ENCODE measurements around the gene SMAD3. TPM values are rescaled to one million over a fixed set of nuclear protein-coding genes. Genes with fewer than 3 reads are reported as not detected.

The SMAD3 gene
- polyA plus RNA-seq, 5 donors, result 40.4 to 54.0 (median 46.2) TPM

DNA sequence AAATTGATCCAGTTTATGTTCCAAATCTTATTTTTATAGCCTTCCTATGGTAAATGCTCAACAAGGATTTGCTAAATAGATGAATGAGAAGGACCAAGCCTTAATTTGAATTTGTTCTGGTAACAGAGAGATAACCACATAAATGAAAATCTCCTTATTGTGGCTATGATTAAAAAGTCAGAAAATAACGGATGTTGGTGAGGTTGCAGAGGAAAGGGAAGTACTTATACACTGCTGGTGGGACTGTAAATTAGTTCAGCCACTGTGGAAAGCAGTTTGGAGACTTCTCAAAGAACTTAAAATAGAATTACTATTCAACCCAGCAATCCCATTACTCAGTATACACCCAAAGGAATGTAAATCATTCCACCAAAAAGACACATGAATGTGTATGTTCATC lies 162.9 kb downstream of the SMAD3 start:
- DNase-seq, result no peak

GRCh38 chr15:67230504-67230903 lies 165.1 kb downstream of the SMAD3 start:
- DNase-seq, result no peak

DNA sequence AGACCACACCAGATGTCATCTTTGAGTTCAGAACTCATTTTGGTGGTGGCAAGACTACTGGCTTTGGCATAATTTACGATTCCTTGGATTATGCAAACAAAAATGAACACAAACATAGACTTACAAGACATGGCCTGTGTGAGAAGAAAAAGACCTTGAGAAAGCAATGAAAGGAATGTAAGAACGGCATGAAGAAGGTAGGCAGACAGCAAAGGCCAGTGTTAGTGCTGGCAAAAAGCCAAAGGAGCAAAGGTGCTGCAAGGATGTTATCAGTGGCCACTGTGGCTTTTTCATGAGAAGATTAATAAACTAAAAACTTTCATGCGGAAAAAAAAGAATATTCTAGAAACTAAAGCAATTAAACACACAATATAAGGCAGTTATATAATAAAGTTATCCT lies 167.2 kb downstream of the SMAD3 start:
- no peak for DNase-seq

DNA sequence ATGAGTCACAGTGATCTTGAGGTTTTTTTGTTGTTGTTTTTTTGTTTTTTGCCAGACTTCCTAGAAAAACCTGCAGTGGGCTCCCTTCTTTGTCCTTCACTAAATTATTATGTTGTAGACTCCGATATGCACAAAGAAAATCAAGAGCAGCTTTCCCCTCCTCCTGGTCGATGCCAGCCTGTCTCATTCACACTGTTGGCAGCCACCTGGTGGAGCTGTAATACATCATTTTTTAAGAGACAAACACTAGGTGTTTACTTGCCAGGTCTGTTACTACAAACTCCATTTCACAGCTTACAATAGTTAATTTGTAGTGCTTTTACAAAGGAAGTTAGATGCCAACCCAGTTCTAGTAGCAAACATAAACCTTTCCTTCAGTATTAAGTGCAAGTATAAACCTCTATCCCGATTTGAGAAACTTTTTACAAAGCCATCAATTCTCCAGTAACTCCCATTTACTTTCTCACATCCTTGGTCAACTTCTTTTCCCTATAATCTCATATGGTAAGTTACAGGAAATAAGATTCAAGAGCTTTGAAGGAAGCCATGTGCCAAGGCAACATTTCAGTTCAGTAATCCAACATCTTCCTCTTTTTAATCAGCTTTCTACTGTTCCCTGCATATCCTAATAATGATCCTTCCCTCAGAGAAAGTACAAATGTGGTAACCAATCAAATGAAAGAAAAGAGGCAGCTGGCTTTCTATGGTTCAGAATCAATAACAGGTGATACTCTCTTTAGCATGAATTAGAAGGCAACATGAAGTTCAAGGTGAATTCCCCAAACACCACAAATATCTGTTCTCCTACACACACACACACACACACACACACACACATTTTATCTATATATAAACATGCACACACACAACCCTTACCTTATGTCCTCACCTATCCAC lies 175.1 kb downstream of the SMAD3 start:
- no peak for DNase-seq

DNA sequence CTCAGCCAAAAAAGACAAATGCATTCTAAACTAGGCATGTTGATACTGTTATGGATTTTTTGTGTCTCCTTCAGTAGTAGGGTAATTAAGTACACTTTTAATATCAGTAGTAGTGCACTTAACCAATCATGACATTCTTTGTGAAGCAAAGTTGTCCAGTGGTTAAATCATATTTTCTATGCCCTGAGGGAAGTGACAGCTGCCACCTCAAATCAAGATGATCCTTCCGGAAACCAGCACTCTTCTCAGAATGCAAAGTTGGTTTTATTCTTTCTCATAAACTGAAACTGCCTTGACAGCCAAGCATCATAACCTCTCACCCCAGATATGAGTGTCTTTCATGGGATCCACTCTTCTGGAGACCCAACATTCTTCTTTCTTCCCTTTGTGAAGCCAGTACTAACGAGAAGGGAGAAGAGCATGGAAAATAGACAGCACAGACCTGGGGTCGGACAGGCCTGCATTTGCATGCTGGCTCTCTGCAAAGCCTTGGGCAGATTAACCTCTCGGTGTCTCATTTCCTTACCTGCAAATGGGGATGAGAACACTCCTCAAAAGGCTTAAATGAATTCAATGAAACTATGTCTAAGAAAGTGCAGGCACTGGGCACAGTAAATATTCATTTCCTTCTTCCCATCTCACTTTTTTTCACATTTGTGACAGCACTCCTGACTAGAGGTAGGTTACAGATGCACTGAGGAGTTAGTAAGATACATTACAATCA lies 175.9 kb downstream of the SMAD3 start:
- DNase-seq, result no peak

DNA sequence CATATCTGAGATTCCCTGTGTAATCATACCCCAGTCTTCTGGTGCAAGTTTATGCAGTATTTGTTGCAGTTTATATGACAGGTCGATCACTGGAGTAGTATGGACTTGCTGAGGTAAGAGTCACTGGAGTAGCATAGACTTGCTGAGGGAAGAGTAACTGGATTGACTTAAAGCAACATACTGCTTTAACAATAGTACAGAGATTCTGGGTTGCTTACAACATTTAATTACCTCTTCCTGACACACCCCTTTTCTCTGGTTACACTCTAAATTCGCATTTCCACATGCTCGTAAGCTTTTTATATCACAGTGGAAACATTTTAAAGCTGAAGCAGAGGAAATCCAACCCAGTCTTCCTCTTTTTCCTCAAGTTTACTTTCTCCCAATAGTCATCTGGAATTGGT lies 177.3 kb downstream of the SMAD3 start:
- no peak for DNase-seq

Other genes with a start within 250 kb of the SMAD3 start
- gene AAGAB, start 189.1 kb downstream of the SMAD3 start, polyA plus RNA-seq (ENCODE audit: insufficient read depth in 1 of 5, insufficient read length in 5 of 5, low replicate concordance in 1 of 5), result 10 to 100 TPM; 26.9 to 35.1 (median 28.3) TPM
- 1 to 10 TPM; 1.8 to 2.5 (median 2.4) TPM for gene IQCH, start 189.2 kb downstream of the SMAD3 start, polyA plus RNA-seq (ENCODE audit: insufficient read depth in 1 of 5, insufficient read length in 5 of 5, low replicate concordance in 1 of 5)